ENCODE results near the gene SLC12A4. TPM values are rescaled to one million over a fixed set of nuclear protein-coding genes. Genes with fewer than 3 reads are reported as not detected.

The SLC12A4 gene
- total and polyA plus RNA-seq, 4 donors = 32.9 to 103 (median 65.9) TPM

DNA sequence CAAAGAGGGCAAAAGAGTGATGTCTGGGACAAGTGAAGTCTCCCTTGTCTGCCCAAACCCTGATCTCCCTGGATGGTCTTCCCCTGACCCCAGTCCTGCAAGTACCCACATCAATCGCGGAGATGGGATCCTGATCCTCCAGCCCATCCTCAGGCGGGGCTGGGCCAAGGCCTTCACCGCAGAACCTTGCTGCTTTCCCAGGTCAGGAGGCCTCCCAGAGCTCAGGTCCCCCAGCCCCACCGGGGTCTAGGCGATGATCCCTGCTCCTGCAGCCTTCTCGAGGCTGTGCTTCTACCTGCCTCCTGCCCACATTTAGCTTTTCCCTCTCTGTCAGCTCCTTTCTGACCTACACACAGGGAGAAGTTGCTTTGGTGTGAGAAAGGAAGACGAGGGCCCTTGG, 6.3 kb downstream of the SLC12A4 start:
- TF ChIP-seq, protein P1, sequence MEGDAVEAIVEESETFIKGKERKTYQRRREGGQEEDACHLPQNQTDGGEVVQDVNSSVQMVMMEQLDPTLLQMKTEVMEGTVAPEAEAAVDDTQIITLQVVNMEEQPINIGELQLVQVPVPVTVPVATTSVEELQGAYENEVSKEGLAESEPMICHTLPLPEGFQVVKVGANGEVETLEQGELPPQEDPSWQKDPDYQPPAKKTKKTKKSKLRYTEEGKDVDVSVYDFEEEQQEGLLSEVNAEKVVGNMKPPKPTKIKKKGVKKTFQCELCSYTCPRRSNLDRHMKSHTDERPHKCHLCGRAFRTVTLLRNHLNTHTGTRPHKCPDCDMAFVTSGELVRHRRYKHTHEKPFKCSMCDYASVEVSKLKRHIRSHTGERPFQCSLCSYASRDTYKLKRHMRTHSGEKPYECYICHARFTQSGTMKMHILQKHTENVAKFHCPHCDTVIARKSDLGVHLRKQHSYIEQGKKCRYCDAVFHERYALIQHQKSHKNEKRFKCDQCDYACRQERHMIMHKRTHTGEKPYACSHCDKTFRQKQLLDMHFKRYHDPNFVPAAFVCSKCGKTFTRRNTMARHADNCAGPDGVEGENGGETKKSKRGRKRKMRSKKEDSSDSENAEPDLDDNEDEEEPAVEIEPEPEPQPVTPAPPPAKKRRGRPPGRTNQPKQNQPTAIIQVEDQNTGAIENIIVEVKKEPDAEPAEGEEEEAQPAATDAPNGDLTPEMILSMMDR (IDR thresholded peaks at IDR 0.05; ENCODE audit: control extremely low read depth, extremely low read depth) = no peak
- Histone ChIP-seq H3K27me3 (ENCODE audit: control insufficient read depth in 3 of 3, insufficient read depth in 3 of 3, low read length in 2 of 3) (no peaks in the 10 kb centered on the region), H3K4me3 (no peak overlapping the region), H3K9me3 (ENCODE audit: control insufficient read depth in 4 of 4, insufficient read depth in 3 of 4, low read length in 3 of 4) (no peaks in the 10 kb centered on the region), H3K36me3 (ENCODE audit: control insufficient read depth in 4 of 4, insufficient read depth in 4 of 4, low read length in 4 of 4) (peaks cover 9 to 50% (median 28%) of the 10 kb centered on the region in 4 donors), H3K9ac (ENCODE audit: insufficient read depth in 1 of 2, low read length in 2 of 2) (no peak overlapping the region), H3K27ac (ENCODE audit: low read depth in 1 of 2, low read length in 1 of 2) (peak overlapping the region in 1 of 2 donors; percentile 9), H3K4me1 (ENCODE audit: control insufficient read depth in 5 of 5, insufficient read depth in 5 of 5, low read length in 5 of 5) (peaks cover 10 to 55% (median 18%) of the 10 kb centered on the region in 5 donors)
- 96 to 98% methylated on average over 8 of the region's 8 CpGs for WGBS, 2 donors
- ATAC-seq (ENCODE audit: insufficient read depth, low FRiP score) (no peak), DNase-seq (no peak)

DNA sequence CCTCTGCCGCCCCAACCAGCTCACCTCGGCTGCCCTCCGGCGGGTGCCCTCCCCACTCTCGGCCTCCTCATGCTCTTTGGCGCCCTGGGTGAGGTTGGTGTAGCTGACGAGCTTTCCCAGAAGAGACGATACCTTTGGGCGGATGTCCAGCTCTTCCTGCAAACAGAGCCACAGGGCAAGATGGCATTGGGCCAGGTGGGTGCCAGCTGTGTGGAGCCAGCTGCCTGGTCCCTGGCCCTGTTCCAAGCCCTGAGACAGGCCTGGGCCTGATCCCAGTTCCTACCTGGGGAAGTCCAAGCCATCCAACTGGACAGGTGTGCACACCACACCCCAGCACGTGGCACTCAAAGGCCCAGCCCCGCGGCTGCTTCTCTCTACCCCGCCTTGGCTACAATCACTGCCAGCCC, 6.9 kb downstream of the SLC12A4 start:
- Histone ChIP-seq H3K27me3 (ENCODE audit: control insufficient read depth in 3 of 3, insufficient read depth in 3 of 3, low read length in 2 of 3) (no peaks in the 10 kb centered on the region), H3K9me3 (ENCODE audit: control insufficient read depth in 4 of 4, insufficient read depth in 3 of 4, low read length in 3 of 4) (no peaks in the 10 kb centered on the region), H3K4me3 (no peak overlapping the region), H3K4me1 (ENCODE audit: control insufficient read depth in 5 of 5, insufficient read depth in 5 of 5, low read length in 5 of 5) (peaks cover 4 to 49% (median 13%) of the 10 kb centered on the region in 5 donors), H3K9ac (ENCODE audit: insufficient read depth in 1 of 2, low read length in 2 of 2) (no peak overlapping the region), H3K27ac (ENCODE audit: low read depth in 1 of 2, low read length in 1 of 2) (peak overlapping the region; percentile 29 to 77), H3K36me3 (ENCODE audit: control insufficient read depth in 4 of 4, insufficient read depth in 4 of 4, low read length in 4 of 4) (peaks cover 9 to 50% (median 28%) of the 10 kb centered on the region in 4 donors)
- DNase-seq = no peak
- ATAC-seq (ENCODE audit: insufficient read depth, low FRiP score) = no peak
- WGBS, 2 donors = 71 to 82% methylated on average over 13 of the region's 13 CpGs
- TF ChIP-seq, protein P1 (IDR thresholded peaks at IDR 0.05; ENCODE audit: control extremely low read depth, extremely low read depth) = no peak

DNA sequence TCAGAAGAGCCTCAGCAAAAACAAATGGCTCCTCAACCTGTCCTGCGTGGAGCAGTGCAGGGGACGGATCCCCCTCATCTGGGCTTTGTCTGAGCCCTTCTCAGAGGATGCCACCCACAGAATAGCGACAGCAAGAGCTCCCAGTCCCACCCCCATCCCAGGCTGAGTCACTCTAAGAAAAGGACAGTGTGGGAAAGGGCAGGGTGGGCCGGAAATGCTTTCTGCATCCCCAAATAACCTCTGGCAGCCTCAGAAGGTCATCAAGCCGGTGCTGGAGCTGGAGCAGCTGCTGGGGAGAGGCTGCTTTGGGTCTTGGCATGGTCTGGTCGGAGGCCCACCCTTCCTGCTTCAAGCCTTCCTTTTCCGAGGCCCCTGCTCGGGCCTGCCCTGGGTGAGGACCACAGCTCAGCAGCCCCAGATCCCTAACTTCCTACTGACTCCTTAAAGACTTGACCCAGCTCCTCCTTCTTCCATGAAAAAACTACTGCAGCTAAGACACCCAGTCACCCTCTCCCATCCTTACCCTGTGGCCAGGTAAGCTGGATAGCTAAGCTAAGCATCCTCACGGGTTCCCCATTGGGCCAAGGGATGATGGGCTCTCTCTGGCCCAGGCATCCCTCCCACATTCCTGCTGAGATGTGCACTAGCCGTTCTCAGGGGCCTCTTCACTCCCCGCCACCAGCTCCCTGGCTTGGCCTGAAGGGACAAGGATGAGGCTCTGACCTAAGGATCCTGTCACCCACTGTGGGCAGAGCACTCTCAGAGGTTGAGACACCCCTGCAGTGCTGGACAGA, 8.7 kb downstream of the SLC12A4 start:
- Histone ChIP-seq H3K36me3 (ENCODE audit: control insufficient read depth in 4 of 4, insufficient read depth in 4 of 4, low read length in 4 of 4) (peaks cover 9 to 49% (median 31%) of the 10 kb centered on the region in 4 donors), H3K9ac (ENCODE audit: insufficient read depth in 1 of 2, low read length in 2 of 2) (no peak overlapping the region), H3K4me1 (ENCODE audit: control insufficient read depth in 5 of 5, insufficient read depth in 5 of 5, low read length in 5 of 5) (peaks cover 0 to 41% (median 12%) of the 10 kb centered on the region in 5 donors), H3K4me3 (no peak overlapping the region), H3K27me3 (ENCODE audit: control insufficient read depth in 3 of 3, insufficient read depth in 3 of 3, low read length in 2 of 3) (no peaks in the 10 kb centered on the region), H3K27ac (ENCODE audit: low read depth in 1 of 2, low read length in 1 of 2) (peak overlapping the region; percentile 77 to 84), H3K9me3 (ENCODE audit: control insufficient read depth in 4 of 4, insufficient read depth in 3 of 4, low read length in 3 of 4) (no peaks in the 10 kb centered on the region)
- 66 to 79% methylated on average over 11 of the region's 11 CpGs for WGBS, 2 donors
- ATAC-seq (ENCODE audit: insufficient read depth, low FRiP score) (peak; percentile 32), DNase-seq (peak in 1 of 3 donors; percentile 49)
- TF ChIP-seq, protein P1 (IDR thresholded peaks at IDR 0.05; ENCODE audit: control extremely low read depth, extremely low read depth) = no peak

All from lung (tissue), 12 donors.